Measurements from ENCODE around the gene PCSK6.
"Not testable (repeated sequence)": the region's sequence is repeated elsewhere in the genome, so short reads cannot be mapped to it uniquely, and the experiment has no call there.

PCSK6 gene

DNA sequence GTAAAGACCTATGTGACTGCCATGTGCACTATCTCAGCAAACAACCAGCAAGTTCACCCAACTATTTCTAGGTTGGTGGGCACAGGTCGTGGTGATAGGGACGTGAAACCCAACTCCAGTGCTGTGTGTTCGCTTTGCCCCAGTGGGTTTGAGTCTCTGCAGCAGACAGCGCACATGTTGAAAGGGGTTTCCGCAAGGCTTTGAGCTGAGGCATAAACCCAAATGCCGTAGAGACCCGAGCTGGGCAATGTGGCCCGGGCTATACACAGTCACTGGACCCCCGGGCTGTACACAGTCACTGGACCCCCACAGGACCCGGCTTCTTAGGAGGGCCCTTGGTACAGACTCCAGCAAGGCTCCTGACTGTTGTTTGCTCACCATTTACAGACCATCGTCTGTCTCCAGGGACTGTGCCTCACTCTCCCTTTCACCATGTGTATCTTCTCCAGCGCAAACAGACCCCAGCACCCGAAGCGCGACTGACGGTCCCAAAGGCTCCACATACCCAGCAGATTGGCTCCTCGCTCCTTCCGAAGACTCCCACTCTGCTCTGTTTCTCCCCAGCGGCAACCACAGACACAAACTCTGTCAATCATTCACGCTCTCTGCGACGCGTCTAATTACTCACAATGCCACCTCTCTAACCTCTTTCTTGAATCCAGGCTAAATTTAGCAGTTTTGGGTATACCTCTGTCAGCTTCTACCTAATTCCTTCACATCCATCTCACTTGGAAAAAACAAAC, 31.2 kb downstream of the PCSK6 start:
- TF ChIP-seq CTCF (IDR thresholded peaks at IDR 0.05), result no peak
- Histone ChIP-seq H3K27ac (peak overlapping the region in 1 of 2 donors; percentile 12), H3K4me3 (no peak overlapping the region)
- DNase-seq (ENCODE audit: low spot score), result no peak

GRCh38 chr15:101457696-101458095, 31.8 kb downstream of the PCSK6 start:
- DNase-seq (ENCODE audit: low spot score), result no peak
- Histone ChIP-seq H3K4me3 (no peak overlapping the region), H3K27ac (no peak overlapping the region)
- no peak for TF ChIP-seq CTCF (IDR thresholded peaks at IDR 0.05)

DNA sequence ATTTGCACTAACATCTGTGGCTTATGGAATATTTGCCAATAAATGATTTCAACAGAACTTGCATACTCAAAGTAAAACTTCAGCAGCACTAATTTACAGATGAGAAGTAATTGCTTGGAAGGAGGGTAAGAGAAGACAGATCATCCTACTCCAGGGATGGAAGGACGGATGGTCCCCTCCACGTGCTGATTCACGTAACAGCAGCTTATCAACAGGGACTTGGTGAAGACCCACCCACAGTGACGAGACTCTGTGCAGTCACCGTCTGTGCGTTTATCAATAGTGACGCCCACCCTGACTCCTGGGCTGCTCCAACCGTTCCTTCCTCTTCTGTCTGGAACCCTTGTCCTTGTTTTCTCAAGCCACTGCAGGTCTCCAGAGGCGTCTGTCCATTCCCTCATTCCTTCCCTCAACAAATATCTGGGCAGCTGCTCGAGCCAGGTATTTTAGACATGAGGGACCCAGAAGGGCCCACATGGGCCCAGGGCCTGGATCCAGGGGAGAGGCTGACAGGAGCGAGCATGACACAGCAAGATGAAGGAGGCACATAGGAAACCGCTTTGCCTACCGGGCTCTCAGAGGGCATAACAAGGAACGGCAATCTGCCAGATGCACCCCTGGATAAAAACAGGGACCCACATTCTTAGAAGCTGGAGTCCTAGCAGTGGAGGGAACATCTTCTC, 33.3 kb downstream of the PCSK6 start:
- TF ChIP-seq CTCF (IDR thresholded peaks at IDR 0.05), result no peak
- Histone ChIP-seq H3K4me3 (no peak overlapping the region), H3K27ac (peak overlapping the region in 1 of 2 donors; percentile 31)
- peak; percentile 62 for DNase-seq (ENCODE audit: low spot score)

DNA sequence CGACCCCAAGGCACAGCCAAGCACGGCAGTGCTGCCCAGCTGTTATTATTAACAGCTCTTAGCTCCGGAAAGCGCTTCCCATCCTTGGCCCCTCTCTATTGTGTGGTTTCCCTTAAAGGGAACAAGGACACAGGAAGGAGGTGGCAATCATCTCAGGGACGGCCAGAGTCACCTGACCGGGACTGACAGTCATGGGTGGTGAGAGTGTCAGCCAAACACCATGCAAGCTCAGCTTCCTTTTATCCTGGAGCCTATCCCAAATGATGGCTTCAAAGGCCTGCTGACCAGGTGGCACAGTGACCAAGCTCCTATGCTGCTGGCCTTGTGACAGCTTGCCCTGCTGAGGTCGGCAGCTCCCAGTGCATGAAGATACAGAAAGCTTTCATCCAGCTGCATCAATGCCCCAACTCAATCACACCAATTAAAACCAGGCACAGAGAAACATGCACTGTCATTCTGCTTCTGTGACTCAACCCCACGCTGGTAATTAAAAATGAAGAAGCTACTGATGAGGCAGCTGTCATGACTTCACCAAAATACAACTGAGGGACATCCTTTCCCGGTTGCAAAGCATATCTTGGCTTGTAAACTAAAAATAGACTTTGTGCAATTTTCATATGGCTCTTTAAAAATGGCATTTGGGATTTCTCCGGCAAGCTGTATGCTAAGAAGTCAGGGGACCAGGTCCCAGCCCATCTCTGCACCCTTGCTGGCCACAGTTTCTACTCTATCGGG, 34.0 kb downstream of the PCSK6 start:
- no peak overlapping the region for H3K4me3 ChIP-seq
- peak overlapping the region in 1 of 2 donors; percentile 32 for H3K27ac ChIP-seq
- peak; percentile 68 for DNase-seq (ENCODE audit: low spot score)

GRCh38 chr15:101454781-101455180, 34.7 kb downstream of the PCSK6 start:
- not testable (repeated sequence) for DNase-seq (ENCODE audit: low spot score); H3K4me3 ChIP-seq; H3K27ac ChIP-seq

More for the DNA sequence above, 34.0 kb downstream of the PCSK6 start:
- no peak for TF ChIP-seq CTCF (IDR thresholded peaks at IDR 0.05)

- peak; percentile 55 for DNase-seq (ENCODE audit: low spot score)
- no peak overlapping the region for H3K27ac ChIP-seq
- no peak for TF ChIP-seq CTCF (IDR thresholded peaks at IDR 0.05)
These were observed 35.1 kb downstream of the PCSK6 start for GRCh38 chr15:101454365-101454764.

More at GRCh38 chr15:101454365-101454764, 35.1 kb downstream of the PCSK6 start:
- no peak overlapping the region for H3K4me3 ChIP-seq

All from coronary artery (tissue), 2 donors.